HG03521 (cell line): Measurements from ENCODE around the gene ABHD12.
"Not testable (repeated sequence)": the region's sequence is repeated elsewhere in the genome, so short reads cannot be mapped to it uniquely, and the experiment has no call there.

Experiments
- ATAC-seq: cut with Tn5 transposase; IDR thresholded peaks from one replicate; pipeline ENCODE4 v1.9.1; 2021; ENCODE audit warnings: mild to moderate bottlenecking, moderate library complexity; ENCODE audit not compliant: unreplicated experiment

ABHD12 gene

DNA sequence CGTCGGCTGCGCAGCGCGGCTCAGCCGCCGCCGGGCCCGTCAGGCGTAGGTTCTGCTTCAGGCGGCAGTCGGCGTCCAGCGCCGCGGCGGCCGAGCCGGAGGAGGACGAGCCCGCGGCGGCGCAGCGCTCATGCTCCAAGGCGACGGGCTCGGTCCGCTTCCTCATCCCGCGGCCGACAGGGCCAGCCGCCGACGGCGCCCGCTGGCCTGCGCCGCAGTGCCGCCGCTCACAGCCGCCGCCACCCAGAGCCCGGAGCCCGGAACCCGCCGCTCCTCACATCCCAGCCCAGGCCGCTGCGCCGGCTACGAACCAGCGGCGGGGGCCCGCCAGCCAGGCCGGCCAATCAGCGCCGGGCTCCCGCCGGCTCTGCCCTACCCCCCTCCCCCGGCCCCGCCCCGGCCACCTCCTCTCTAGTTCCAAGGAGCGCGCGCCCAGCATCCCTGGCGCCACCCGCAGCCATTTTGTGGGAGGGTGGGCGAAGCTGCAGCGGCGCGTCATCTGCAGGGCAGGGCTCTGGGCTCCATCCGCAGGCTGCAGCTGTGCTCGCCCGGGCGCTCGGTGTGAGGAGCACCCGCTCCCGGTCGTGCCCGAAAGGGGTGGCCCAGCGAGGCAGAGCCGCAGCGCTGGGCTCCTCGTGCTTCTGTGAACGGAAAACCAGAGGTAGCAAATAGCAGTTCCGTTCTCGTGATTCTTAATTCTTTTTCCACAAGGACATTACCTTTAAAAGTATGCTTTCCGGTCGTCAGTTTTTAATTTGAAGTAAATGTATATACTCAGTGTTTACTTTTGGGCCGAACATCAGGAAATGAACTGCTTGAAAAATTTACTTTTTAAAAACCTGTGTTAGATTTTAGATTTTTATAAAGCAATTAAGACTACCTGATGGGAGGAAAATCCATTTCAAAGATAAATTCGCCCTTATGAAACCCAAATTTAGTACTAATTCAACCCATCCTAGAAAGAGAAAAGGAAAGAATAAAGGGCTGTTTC, at the start of gene ABHD12:
TSS of gene ABHD12 (minus strand) at position 298 of the 991 bp plus-strand sequence. CDS start at position 166, 132 bp downstream.
- ATAC-seq, result peak; percentile 87

GRCh38 chr20:25439328-25439727, 48.7 kb upstream of the ABHD12 start:
- ATAC-seq, result no peak

DNA sequence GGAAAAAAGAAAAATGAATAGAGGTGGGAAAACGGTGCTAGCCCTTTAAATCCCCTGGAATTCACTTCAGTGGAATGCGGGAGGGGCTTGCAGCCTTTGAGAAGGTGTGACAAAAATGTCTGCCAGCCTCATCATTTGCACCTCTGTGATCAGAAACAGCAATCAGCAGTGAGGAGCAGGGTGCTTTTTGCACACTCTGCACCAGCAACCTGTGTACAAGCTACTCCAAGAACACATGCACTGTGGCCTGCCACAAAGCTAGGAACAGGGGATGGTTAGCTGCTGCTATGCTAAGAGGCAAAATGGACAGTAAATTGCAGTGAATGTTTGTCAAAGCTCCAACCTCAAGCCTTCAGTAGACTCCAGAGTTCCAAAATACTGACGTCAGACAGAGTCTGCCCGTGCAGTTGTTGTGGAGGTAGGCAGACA, 46.5 kb upstream of the ABHD12 start:
- ATAC-seq, result no peak

GRCh38 chr20:25424536-25424935, 33.9 kb upstream of the ABHD12 start:
- ATAC-seq, result no peak

DNA sequence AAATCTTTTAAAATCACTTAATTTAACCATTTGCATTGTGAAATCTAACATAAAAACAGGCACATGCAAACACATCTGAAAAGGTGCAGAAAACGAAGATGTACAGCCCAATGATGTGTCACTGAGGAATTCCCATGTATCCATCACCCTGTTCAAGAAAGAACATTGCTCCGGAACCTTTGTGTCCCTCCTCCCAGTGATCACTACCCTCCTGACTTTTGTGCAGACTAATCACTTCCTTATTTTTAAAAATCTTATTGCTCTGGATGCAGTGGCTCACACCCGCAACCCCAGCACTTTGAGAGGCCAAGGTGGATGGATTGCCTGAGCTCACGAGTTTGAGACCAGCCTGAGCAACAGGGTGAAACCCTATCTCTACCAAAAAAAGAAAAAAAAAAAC, 31.4 kb upstream of the ABHD12 start:
- no peak for ATAC-seq

- no peak for ATAC-seq
These were observed 30.5 kb upstream of the ABHD12 start for GRCh38 chr20:25421102-25421501.

- ATAC-seq, result no peak
These were observed 28.1 kb upstream of the ABHD12 start for GRCh38 chr20:25418776-25419175.

GRCh38 chr20:25408890-25409289, 18.3 kb upstream of the ABHD12 start:
- no peak for ATAC-seq

- no peak for ATAC-seq
These were observed 17.5 kb upstream of the ABHD12 start for GRCh38 chr20:25408170-25408547.

DNA sequence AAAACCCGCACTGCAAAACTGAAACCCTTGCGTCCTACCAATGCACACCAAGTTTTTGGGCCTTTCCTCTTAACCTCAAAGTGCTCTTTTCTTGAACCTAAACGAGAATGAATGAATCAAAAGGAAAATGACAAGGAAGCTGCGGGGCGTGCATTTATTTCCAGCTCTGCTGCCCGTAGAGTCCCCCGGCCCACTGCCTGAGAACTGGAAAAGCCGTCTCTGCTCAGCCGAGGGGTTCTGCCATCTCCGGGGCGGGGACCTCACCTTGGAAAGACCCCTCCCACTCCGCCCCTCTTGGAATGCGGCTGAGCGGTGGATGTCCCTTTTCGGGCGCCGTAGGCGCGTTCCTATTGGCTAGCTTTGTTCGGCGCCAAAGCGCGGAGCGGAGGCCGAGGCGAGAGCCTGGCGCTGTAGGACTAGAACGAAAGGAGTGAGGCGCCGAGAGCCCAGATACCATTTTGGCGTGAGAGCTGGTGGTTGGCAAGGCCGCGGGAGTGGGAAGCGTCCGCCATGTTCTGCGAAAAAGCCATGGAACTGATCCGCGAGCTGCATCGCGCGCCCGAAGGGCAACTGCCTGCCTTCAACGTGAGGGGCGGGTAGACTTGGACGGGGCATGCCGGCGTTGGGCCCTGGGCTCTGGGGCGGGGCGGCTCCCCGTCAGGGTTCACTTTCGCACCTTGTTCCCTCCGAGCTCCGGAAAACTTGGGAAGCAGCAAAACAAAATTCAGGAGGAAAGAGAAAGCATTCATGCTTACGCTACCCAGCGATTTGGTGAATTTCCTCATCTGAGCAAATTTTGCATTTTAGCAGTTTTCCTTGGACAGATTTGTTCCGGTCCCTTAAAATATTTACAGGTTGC, 16.9 kb upstream of the ABHD12 start, which contains the start of gene GINS1:
TSS of gene GINS1 (plus strand) at position 363 of the 859 bp plus-strand sequence. CDS start at position 511, 148 bp downstream.
- peak; percentile 86 for ATAC-seq

GRCh38 chr20:25402583-25402982, 11.9 kb upstream of the ABHD12 start:
- no peak for ATAC-seq

- ATAC-seq, result not testable (repeated sequence)
These were observed 9.7 kb upstream of the ABHD12 start for GRCh38 chr20:25400291-25400732.

DNA sequence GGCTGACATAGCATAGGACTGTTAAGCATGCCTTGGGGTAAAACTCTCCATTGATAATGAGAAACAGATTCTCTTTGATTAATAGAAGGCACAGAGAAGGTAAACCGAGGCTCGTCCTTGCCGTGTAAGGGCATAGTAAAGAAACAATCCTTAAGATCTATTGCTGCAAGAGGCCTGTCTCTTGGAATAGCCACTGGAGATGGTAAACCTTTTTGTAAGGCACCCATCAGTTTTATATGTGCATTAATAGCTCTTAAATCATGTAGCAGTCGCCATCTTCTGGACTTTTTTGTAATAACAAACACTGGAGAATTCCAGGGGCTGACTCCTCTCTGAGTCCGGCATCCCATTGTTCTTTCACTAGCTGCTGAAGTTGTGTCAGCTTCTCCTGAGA, 8.4 kb upstream of the ABHD12 start:
- ATAC-seq, result no peak

- no peak for ATAC-seq
These were observed 7.9 kb upstream of the ABHD12 start for GRCh38 chr20:25398376-25399036.

- ATAC-seq, result no peak
These were observed 7.2 kb upstream of the ABHD12 start for GRCh38 chr20:25397821-25398220.

DNA sequence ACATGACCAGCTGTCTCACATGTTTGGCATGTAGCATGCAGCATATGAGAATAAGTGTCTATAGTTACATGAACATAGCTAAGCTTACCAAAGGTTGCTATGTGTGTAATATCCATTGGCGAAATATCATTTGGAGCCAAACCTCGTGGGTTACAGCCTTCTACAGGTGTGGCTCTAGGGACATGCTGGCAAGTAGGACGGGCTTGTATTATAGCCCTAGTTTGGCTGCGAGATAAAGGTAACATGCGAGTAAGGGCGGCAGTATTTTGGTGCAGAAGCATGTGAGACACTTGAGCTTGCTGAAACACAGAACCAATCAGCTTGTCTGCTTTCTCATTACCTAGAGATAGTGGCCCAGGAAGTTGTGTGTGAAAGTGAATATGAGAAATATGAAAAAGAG, 6.5 kb upstream of the ABHD12 start:
- no peak for ATAC-seq

DNA sequence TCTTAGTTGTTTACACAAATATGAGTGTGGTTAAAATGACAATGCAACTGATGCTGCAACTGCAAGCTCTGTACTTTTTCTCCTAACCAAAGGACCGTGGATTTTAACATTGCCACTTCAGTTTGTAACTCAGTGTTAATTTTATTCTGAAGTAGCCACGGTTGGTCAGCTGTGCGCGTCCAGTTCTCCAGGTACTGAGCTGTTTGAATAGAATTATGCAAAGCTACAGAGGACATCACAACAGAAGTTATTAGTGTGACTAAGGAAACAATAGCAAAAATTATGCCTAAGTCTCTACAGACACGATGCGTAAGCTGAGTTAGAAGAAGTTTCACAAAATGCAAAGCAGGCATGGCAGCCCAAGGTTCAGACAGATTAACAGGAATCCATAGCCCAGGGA, 4.4 kb upstream of the ABHD12 start:
- ATAC-seq, result no peak

DNA sequence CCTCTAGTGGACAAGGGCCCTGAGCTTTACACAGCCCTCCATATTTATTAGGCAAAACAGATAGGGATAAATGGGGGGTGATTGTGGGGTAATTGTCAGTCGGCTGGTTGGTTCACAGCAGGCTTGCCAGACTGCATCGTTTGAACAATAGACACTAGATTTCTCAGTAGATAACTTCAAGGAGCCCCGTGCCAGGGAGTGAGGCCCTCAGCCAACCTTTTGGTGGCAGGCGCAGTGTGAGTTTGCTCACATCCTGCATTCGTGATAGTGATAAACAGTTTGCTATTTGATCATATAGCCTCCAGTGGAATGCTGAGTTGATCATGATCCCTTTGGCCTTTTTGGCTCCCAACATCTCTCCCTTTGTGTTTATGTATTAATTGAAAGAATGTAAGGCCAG, 3.6 kb upstream of the ABHD12 start:
- ATAC-seq, result no peak

- peak; percentile 22 for ATAC-seq
These were observed 637 bp downstream of the ABHD12 start for GRCh38 chr20:25389858-25390537.

DNA sequence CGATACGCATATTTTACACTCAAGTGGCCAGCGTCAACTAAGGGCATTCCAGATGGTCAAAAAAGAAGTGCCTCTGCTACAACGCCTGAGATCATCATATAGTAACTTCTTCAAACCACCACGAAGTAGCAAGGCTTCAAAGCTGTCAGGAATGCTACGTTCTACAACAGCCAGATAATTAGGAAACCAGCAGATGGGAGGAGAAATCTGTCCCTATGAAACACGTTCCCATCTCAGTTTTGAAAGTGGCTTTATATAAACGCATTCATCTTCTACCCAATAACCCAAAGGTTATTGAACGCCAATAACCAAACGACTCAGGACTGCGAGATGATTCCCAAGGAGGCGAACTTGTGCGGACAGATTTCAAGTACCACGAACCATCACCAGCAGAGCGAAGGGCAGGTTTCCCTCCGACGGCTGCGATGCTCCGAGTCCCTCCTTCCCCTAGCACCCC, 1.2 kb downstream of the ABHD12 start:
- no peak for ATAC-seq
